C4-2B (cell line): ENCODE data around the gene COL13A1.
A peak's percentile ranks its signal among the peaks of the same experiment; 100 is the strongest.

ENCODE experiments used
- H3K27ac ChIP-seq: fragments of 450-650 bp; 2 replicates; pipeline ENCODE4 v1.5.1; 2017
- ZFX ChIP-seq: fragments of 450-650 bp; IDR thresholded peaks from 2 replicates; pipeline ENCODE4 v1.6.1; 2017
- TF ChIP-seq, protein P1 (sequence below): fragments of 450-650 bp; conservative IDR thresholded peaks from 2 replicates; pipeline ENCODE4 v1.5.1; 2017; ENCODE audit warnings: mild to moderate bottlenecking

COL13A1 gene

GRCh38 chr10:69791812-69792211 is 9.9 kb upstream of the COL13A1 start:
- H3K27ac ChIP-seq: no peak overlapping the region
- TF ChIP-seq, protein P1, sequence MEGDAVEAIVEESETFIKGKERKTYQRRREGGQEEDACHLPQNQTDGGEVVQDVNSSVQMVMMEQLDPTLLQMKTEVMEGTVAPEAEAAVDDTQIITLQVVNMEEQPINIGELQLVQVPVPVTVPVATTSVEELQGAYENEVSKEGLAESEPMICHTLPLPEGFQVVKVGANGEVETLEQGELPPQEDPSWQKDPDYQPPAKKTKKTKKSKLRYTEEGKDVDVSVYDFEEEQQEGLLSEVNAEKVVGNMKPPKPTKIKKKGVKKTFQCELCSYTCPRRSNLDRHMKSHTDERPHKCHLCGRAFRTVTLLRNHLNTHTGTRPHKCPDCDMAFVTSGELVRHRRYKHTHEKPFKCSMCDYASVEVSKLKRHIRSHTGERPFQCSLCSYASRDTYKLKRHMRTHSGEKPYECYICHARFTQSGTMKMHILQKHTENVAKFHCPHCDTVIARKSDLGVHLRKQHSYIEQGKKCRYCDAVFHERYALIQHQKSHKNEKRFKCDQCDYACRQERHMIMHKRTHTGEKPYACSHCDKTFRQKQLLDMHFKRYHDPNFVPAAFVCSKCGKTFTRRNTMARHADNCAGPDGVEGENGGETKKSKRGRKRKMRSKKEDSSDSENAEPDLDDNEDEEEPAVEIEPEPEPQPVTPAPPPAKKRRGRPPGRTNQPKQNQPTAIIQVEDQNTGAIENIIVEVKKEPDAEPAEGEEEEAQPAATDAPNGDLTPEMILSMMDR: no peak

- TF ChIP-seq ZFX: no peak
- TF ChIP-seq, protein P1: no peak
- H3K27ac ChIP-seq: no peak overlapping the region
Observed at GRCh38 chr10:69792341-69792740, 9.4 kb upstream of the COL13A1 start.

GRCh38 chr10:69794673-69795072 is 7.0 kb upstream of the COL13A1 start:
- no peak overlapping the region for H3K27ac ChIP-seq
- TF ChIP-seq ZFX: no peak
- TF ChIP-seq, protein P1: no peak

- TF ChIP-seq ZFX: no peak
- TF ChIP-seq, protein P1: no peak
- H3K27ac ChIP-seq: no peak overlapping the region
Observed at GRCh38 chr10:69795242-69795934, 6.3 kb upstream of the COL13A1 start.

DNA sequence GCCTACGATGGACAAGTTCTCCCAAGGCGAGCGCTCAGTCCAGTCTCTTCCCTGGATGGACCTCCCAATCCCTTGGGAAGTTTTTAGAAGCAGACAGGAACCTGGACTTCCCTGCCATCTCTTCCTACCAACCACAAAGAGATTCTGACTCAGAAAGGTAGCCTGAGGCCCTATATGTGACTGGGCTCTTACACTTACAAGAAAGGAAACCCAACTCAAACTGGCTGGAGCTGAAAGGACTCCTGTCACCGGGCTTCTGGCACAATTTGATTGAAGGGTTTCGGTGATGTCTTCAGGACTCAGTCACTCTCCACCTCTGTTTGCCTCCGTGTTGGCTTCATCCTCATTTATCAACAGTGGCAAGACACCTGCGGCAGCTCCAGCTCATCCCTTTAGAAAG is 3.7 kb upstream of the COL13A1 start:
- no peak overlapping the region for H3K27ac ChIP-seq
- TF ChIP-seq, protein P1: no peak
- TF ChIP-seq ZFX: no peak

DNA sequence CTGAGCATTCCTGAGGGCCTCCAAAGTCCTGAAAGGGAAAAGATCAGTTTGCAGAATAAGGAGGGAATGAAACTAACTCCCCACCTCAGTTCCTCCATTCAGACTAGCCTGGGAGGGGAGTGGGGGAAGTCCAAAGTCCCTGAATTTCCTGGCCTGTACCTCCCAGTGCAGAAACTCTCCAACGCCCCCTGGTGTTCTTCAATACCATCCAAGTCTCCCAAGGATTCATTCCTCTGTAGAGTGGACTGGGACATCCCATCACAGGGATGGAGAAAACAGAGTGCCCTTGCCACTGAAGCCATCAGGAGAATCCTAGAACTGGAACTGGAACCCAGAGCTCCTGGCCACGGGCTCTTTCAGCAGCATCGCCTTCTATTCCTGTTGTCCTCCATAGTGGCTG is 1.6 kb upstream of the COL13A1 start:
- no peak overlapping the region for H3K27ac ChIP-seq
- no peak for TF ChIP-seq ZFX
- TF ChIP-seq, protein P1: peak; percentile 77

- TF ChIP-seq ZFX: no peak
- TF ChIP-seq, protein P1: no peak
- no peak overlapping the region for H3K27ac ChIP-seq
Observed at GRCh38 chr10:69800665-69801064, 1.0 kb upstream of the COL13A1 start.
